Uterus (tissue), 2 donors: Measurements from ENCODE around the gene IPPK.
"Not testable (repeated sequence)": the region's sequence is repeated elsewhere in the genome, so short reads cannot be mapped to it uniquely, and the experiment has no call there.

Experiments used
- CTCF ChIP-seq, 4 experiments: fragments of 200-600 bp in 2 of 4; fragments of 450-650 bp in 2 of 4; sonication (generic) in 2 of 4; IDR thresholded peaks; one replicate each; pipeline ENCODE4 v1.5.1; 2016 to 2019; ENCODE audit warnings: antibody characterized with exemption in 4 of 4, mild to moderate bottlenecking in 2 of 4, moderate library complexity in 1 of 4
- POLR2A ChIP-seq, 2 donors: fragments of 450-650 bp; IDR thresholded peaks; one replicate each; pipeline ENCODE4 v1.6.1; 2016; ENCODE audit warnings: antibody characterized with exemption in 2 of 2, mild to moderate bottlenecking in 1 of 2, moderate library complexity in 1 of 2

DNA sequence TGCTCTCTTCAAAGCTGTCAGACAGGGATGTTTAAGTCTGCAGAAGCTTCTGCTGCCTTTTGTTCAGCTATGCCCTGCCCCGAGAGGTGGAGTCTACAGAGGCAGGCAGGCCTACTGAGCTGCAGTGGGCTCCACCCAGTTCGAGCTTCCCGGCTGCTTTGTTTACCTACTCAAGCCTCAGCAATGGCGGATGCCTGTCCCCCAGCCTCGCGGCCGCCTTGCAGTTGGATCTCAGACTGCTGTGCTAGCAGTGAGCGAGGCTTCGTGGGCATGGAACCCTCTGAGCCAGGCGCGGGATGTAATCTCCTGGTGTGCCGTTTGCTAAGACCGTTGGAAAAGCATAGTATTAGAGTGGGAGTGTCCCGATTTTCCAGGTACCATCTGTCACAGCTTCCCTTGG, 96.3 kb downstream of the IPPK start:
- TF ChIP-seq CTCF, POLR2A (IDR thresholded peaks at IDR 0.05): not testable (repeated sequence)
